ENCODE data around the gene PRR13.

Gene PRR13

GRCh38 chr12:53461059-53461458, 19.5 kb downstream of the PRR13 start:
- DNase-seq (ENCODE audit: low read depth): no peak
- no peak overlapping the region for H3K4me3 ChIP-seq (ENCODE audit: control insufficient read depth, low read depth, low read length)
- TF ChIP-seq CTCF (conservative IDR thresholded peaks at IDR 0.05; ENCODE audit: control insufficient read depth, insufficient read depth, low read depth, low read length): no peak

GRCh38 chr12:53461591-53461990, 20.1 kb downstream of the PRR13 start:
- no peak for DNase-seq (ENCODE audit: low read depth)
- H3K4me3 ChIP-seq (ENCODE audit: control insufficient read depth, low read depth, low read length): no peak overlapping the region
- TF ChIP-seq CTCF (conservative IDR thresholded peaks at IDR 0.05; ENCODE audit: control insufficient read depth, insufficient read depth, low read depth, low read length): no peak

- H3K4me3 ChIP-seq (ENCODE audit: control insufficient read depth, low read depth, low read length): no peak overlapping the region
- DNase-seq (ENCODE audit: low read depth): no peak
- no peak for TF ChIP-seq CTCF (conservative IDR thresholded peaks at IDR 0.05; ENCODE audit: control insufficient read depth, insufficient read depth, low read depth, low read length)
These were observed 21.4 kb downstream of the PRR13 start for GRCh38 chr12:53462935-53463334.

- DNase-seq (ENCODE audit: low read depth): no peak
- no peak for TF ChIP-seq CTCF (conservative IDR thresholded peaks at IDR 0.05; ENCODE audit: control insufficient read depth, insufficient read depth, low read depth, low read length)
These were observed 22.4 kb downstream of the PRR13 start for GRCh38 chr12:53463802-53464560.

GRCh38 chr12:53464685-53465418, 23.3 kb downstream of the PRR13 start:
- DNase-seq (ENCODE audit: low read depth): no peak
- H3K4me3 ChIP-seq (ENCODE audit: control insufficient read depth, low read depth, low read length): no peak overlapping the region
- TF ChIP-seq CTCF (conservative IDR thresholded peaks at IDR 0.05; ENCODE audit: control insufficient read depth, insufficient read depth, low read depth, low read length): no peak

More at GRCh38 chr12:53463802-53464560, 22.4 kb downstream of the PRR13 start:
- H3K4me3 ChIP-seq (ENCODE audit: control insufficient read depth, low read depth, low read length): no peak overlapping the region

GRCh38 chr12:53465679-53466078, 24.1 kb downstream of the PRR13 start:
- DNase-seq (ENCODE audit: low read depth): no peak
- no peak for TF ChIP-seq CTCF (conservative IDR thresholded peaks at IDR 0.05; ENCODE audit: control insufficient read depth, insufficient read depth, low read depth, low read length)
- no peak overlapping the region for H3K4me3 ChIP-seq (ENCODE audit: control insufficient read depth, low read depth, low read length)

Measured in fibroblast of mammary gland (primary cell).